ENCODE results near the gene SIGLEC15. TPM values are rescaled to one million over a fixed set of nuclear protein-coding genes. Genes with fewer than 3 reads are reported as not detected.
"Not testable (repeated sequence)": the region's sequence is repeated elsewhere in the genome, so short reads cannot be mapped to it uniquely, and the experiment has no call there.

Gene SIGLEC15
- polyA plus RNA-seq, 3 donors from 2014 or later, result 0.09 to 0.20 TPM; not detected in 1

DNA sequence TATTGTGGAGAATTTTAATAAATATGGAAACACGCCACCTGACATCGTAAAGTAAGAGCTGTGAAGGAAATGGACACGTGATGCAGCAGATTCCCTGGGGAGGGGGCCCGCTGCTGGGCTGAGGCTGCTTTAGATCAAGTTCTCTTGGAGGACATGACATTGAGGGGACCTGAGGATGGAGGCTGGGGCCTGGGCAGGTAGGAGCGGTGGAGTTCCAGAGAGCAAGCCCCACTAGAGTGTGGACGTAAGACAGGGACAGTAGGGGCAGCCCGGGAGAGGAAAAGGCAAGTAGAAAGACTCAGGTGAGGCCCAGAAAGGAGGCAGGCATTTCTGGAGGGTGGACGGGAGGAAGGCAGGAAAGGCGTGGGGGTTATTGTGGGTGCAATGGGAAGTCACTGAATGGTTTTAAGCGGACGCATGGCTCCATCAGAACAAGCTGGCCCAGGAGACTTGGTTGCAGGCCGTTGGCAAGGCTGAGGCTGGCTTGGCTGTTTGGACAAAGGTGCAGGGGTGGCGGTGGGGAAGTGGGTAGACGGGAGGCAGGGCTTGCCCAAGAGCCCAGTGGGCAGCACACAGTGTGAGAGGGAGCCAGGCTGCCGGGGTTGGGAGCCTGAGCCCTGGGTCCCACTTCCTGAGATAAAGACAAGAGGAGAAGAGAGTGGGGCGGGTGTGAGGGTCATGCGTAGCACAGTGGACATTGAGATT, 15.7 kb downstream of the SIGLEC15 start:
- peak overlapping the region in 2 of 6 donors; percentile 25 to 55 for H3K27ac Mint-ChIP-seq

GRCh38 chr18:45841765-45842442, 16.4 kb downstream of the SIGLEC15 start:
- Mint-ChIP-seq H3K36me3 (peaks cover 0 to 4% (median 0%) of the 10 kb centered on the region in 3 donors), H3K4me3 (no peak overlapping the region), H3K4me1 (peaks cover 16 to 22% of the 10 kb centered on the region in 2 donors), H3K27ac (peak overlapping the region in 2 of 6 donors; percentile 55 to 71), H3K27me3 (ENCODE audit: low read depth in 3 of 3) (peaks cover 2 to 17% (median 6%) of the 10 kb centered on the region in 3 donors), H3K9me3 (no peaks in the 10 kb centered on the region)
- DNase-seq, result no peak

More for the DNA sequence above, 15.7 kb downstream of the SIGLEC15 start:
- no peaks in the 10 kb centered on the region for H3K9me3 Mint-ChIP-seq
- H3K4me3 Mint-ChIP-seq, result no peak overlapping the region
- H3K36me3 Mint-ChIP-seq, result peaks cover 0 to 4% (median 0%) of the 10 kb centered on the region in 3 donors
- peaks cover 2 to 19% (median 9%) of the 10 kb centered on the region in 3 donors for H3K27me3 Mint-ChIP-seq (ENCODE audit: low read depth in 3 of 3)
- peaks cover 17 to 20% of the 10 kb centered on the region in 2 donors for H3K4me1 Mint-ChIP-seq
- DNase-seq, result no peak

DNA sequence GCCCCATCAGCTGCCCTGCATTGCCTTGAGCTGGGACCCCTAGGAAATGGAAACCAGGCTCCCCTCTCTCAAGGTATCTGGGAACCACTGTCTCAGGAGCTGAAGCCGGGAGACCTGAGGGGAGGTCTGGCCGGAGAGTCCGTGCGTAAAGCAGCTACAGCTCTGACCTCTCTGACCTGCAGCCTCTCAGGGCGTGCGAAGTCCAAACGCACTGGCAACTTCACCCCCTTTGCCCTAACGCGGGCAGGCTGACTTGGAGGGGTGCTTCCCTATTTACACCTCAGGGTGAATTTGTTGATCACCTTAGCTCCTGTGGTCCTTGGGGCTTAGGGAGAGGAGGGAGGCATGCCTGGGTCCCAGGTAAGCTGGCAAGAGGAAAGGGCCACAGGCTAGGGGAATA, 17.5 kb downstream of the SIGLEC15 start:
- peaks cover 2 to 15% (median 6%) of the 10 kb centered on the region in 3 donors for H3K27me3 Mint-ChIP-seq (ENCODE audit: low read depth in 3 of 3)
- no peaks in the 10 kb centered on the region for H3K9me3 Mint-ChIP-seq
- peaks cover 0 to 4% (median 2%) of the 10 kb centered on the region in 3 donors for H3K36me3 Mint-ChIP-seq
- no peak overlapping the region for H3K4me3 Mint-ChIP-seq
- DNase-seq, result no peak
- no peak overlapping the region for H3K27ac Mint-ChIP-seq
- H3K4me1 Mint-ChIP-seq, result peaks cover 19 to 28% of the 10 kb centered on the region in 2 donors

GRCh38 chr18:45844938-45845337, 19.5 kb downstream of the SIGLEC15 start:
- H3K36me3 Mint-ChIP-seq, result peaks cover 4 to 10% (median 6%) of the 10 kb centered on the region in 3 donors
- no peak overlapping the region for H3K4me3 Mint-ChIP-seq
- H3K27ac Mint-ChIP-seq, result no peak overlapping the region
- no peak for DNase-seq
- H3K27me3 Mint-ChIP-seq (ENCODE audit: low read depth in 3 of 3), result peaks cover 2 to 9% (median 6%) of the 10 kb centered on the region in 3 donors
- peaks cover 10 to 19% of the 10 kb centered on the region in 2 donors for H3K4me1 Mint-ChIP-seq
- H3K9me3 Mint-ChIP-seq, result no peaks in the 10 kb centered on the region

- peaks cover 7 to 10% (median 9%) of the 10 kb centered on the region in 3 donors for H3K36me3 Mint-ChIP-seq
- DNase-seq, result no peak
- no peak overlapping the region for H3K4me3 Mint-ChIP-seq
- H3K27ac Mint-ChIP-seq, result peak overlapping the region in 2 of 6 donors; percentile 37 to 58
- peaks cover 2 to 6% (median 5%) of the 10 kb centered on the region in 3 donors for H3K27me3 Mint-ChIP-seq (ENCODE audit: low read depth in 3 of 3)
- H3K4me1 Mint-ChIP-seq, result peaks cover 10 to 19% of the 10 kb centered on the region in 2 donors
- H3K9me3 Mint-ChIP-seq, result no peaks in the 10 kb centered on the region
Measured at GRCh38 chr18:45845410-45845809, 19.9 kb downstream of the SIGLEC15 start.

- no peaks in the 10 kb centered on the region for H3K9me3 Mint-ChIP-seq
- no peak overlapping the region for H3K4me3 Mint-ChIP-seq
- peaks cover 10 to 19% of the 10 kb centered on the region in 2 donors for H3K4me1 Mint-ChIP-seq
- peaks cover 16 to 25% (median 18%) of the 10 kb centered on the region in 3 donors for H3K36me3 Mint-ChIP-seq
- peak overlapping the region; percentile 25 to 77 (median 64) for H3K27ac Mint-ChIP-seq
- DNase-seq, result no peak
- H3K27me3 Mint-ChIP-seq (ENCODE audit: low read depth in 3 of 3), result peaks cover 0 to 5% (median 2%) of the 10 kb centered on the region in 3 donors
Measured at GRCh38 chr18:45847119-45847518, 21.6 kb downstream of the SIGLEC15 start.

DNA sequence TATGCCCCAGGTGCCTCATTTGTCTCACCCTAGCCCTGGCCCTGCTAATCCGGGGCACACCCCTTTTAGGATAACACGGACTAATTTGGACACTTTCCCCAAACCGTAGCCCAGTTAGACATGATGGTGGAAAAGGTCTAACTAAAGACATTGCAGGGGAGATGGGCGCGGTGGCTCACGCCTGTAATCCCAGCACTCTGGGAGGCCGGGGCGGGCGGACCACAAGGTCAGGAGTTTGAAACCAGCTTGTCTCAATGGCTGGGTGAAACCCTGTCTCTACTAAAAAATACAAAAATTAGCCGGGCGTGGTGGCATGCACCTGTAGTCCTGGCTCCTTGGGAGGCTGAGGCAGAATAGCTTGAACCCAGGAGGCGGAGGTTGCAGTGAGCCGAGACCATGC, 23.2 kb downstream of the SIGLEC15 start:
- peaks cover 18 to 39% (median 21%) of the 10 kb centered on the region in 3 donors for H3K36me3 Mint-ChIP-seq
- H3K4me1 Mint-ChIP-seq, result peaks cover 12 to 19% of the 10 kb centered on the region in 2 donors
- H3K9me3 Mint-ChIP-seq; H3K4me3 Mint-ChIP-seq; H3K27me3 Mint-ChIP-seq (ENCODE audit: low read depth in 3 of 3); DNase-seq: not testable (repeated sequence)
- H3K27ac Mint-ChIP-seq, result peak overlapping the region in 2 of 6 donors; percentile 44 to 57

DNA sequence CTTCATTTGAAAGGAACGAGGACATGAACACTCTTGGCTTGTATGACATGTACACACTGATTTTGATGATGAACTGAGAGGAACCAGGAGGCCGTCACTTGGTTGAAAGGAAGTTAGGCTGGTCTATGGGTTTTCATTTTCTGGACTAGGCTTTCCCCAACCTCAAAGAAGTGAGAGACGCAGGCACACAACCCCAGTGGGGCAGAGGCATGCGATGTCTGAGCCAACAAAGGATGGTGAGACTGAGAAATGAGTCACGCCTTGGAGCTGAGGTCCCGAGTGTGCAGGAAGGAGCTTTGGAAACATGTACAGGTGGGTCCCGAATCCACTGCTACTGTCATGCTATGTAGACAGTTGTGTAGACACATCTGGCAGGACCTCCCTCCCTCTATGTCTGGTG, 24.1 kb downstream of the SIGLEC15 start:
- Mint-ChIP-seq H3K27ac (peak overlapping the region in 1 of 6 donors; percentile 28), H3K27me3 (ENCODE audit: low read depth in 3 of 3) (peaks cover 0 to 6% (median 2%) of the 10 kb centered on the region in 3 donors), H3K9me3 (no peaks in the 10 kb centered on the region), H3K36me3 (peaks cover 18 to 42% (median 21%) of the 10 kb centered on the region in 3 donors), H3K4me3 (no peak overlapping the region), H3K4me1 (peaks cover 12 to 19% of the 10 kb centered on the region in 2 donors)
- DNase-seq, result no peak

DNA sequence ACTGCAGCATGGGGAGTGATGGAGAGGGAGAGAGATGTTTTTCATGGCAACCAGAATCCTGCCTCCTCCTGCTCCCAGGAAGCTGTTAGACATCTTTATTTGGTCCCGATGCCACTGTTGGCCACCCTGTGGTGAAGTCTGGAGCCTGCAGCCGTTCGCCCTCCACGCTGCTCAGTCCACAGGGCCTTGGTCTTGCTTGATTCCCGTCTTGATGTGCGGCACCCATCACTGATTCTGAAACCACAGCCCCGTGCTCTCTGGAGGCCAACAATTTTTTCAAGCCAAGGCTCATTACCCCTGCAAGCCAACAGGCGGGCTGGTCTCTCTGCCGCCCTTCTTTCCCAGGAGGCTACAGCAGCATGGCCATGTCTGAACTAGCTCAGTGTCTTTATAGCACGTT, 24.5 kb downstream of the SIGLEC15 start:
- Mint-ChIP-seq H3K9me3 (no peaks in the 10 kb centered on the region), H3K27me3 (ENCODE audit: low read depth in 3 of 3) (peaks cover 2 to 6% (median 2%) of the 10 kb centered on the region in 3 donors), H3K4me3 (no peak overlapping the region), H3K4me1 (peaks cover 12 to 19% of the 10 kb centered on the region in 2 donors), H3K36me3 (peaks cover 18 to 44% (median 23%) of the 10 kb centered on the region in 3 donors), H3K27ac (peak overlapping the region in 2 of 6 donors; percentile 28 to 44)
- DNase-seq, result no peak

- DNase-seq, result no peak
- Mint-ChIP-seq H3K36me3 (peaks cover 18 to 57% (median 36%) of the 10 kb centered on the region in 3 donors), H3K4me1 (peaks cover 10 to 19% of the 10 kb centered on the region in 2 donors), H3K4me3 (no peak overlapping the region), H3K9me3 (no peaks in the 10 kb centered on the region), H3K27ac (peak overlapping the region in 4 of 6 donors; percentile 1 to 24 (median 12)), H3K27me3 (ENCODE audit: low read depth in 3 of 3) (peaks cover 2 to 5% (median 2%) of the 10 kb centered on the region in 3 donors)
Measured at GRCh38 chr18:45851161-45851925, 25.9 kb downstream of the SIGLEC15 start.

- Mint-ChIP-seq H3K36me3 (peaks cover 22 to 66% (median 40%) of the 10 kb centered on the region in 3 donors), H3K27me3 (ENCODE audit: low read depth in 3 of 3) (peaks cover 2 to 3% (median 2%) of the 10 kb centered on the region in 3 donors), H3K27ac (peak overlapping the region in 3 of 6 donors; percentile 4 to 67 (median 48)), H3K4me1 (peaks cover 2 to 8% of the 10 kb centered on the region in 2 donors), H3K4me3 (no peak overlapping the region), H3K9me3 (no peaks in the 10 kb centered on the region)
- DNase-seq, result no peak
Measured at GRCh38 chr18:45852631-45853030, 27.2 kb downstream of the SIGLEC15 start.

DNA sequence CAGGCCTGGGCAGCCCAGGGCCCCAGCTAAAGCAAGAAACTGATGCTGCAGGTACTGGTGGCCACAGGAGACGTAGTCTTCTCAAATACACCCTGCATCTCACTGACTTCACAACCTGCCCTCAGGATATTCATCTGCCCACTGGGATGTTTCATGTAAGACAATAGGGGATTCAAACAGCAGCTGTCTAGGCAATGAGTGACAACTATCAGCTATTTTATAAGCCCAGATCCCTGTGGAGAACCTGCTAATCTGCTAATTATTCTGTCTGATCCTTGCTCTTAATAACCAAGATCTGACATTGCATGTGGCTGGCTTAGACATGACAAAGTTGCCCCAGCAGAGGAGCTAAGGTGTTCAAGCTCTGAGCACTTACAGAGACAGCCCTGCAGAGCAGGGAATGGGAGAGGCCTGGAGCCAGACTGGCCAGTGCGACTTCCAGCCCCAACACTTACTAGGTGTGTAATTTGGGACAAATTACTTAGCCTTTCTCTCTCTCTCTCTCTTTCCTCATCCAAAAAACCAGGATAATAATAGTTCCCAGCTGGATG, 28.6 kb downstream of the SIGLEC15 start:
- peaks cover 22 to 78% (median 42%) of the 10 kb centered on the region in 3 donors for H3K36me3 Mint-ChIP-seq

GRCh38 chr18:45856531-45856930, 31.1 kb downstream of the SIGLEC15 start:
- no peak overlapping the region for H3K27ac Mint-ChIP-seq
- no peak overlapping the region for H3K4me3 Mint-ChIP-seq
- H3K4me1 Mint-ChIP-seq, result peaks cover 0 to 2% of the 10 kb centered on the region in 2 donors
- no peaks in the 10 kb centered on the region for H3K9me3 Mint-ChIP-seq
- H3K27me3 Mint-ChIP-seq (ENCODE audit: low read depth in 3 of 3), result peaks cover 0 to 3% (median 2%) of the 10 kb centered on the region in 3 donors
- peaks cover 23 to 79% (median 54%) of the 10 kb centered on the region in 3 donors for H3K36me3 Mint-ChIP-seq
- no peak for DNase-seq

More for the DNA sequence above, 28.6 kb downstream of the SIGLEC15 start:
- peak overlapping the region in 2 of 6 donors; percentile 19 to 58 for H3K27ac Mint-ChIP-seq
- no peak overlapping the region for H3K4me3 Mint-ChIP-seq
- peaks cover 2 to 3% (median 2%) of the 10 kb centered on the region in 3 donors for H3K27me3 Mint-ChIP-seq (ENCODE audit: low read depth in 3 of 3)
- H3K9me3 Mint-ChIP-seq, result no peaks in the 10 kb centered on the region
- no peak for DNase-seq
- H3K4me1 Mint-ChIP-seq, result peaks cover 0 to 2% of the 10 kb centered on the region in 2 donors

Data from immature natural killer cell (primary cell).